Central memory CD8-positive, alpha-beta T cell (primary cell): ENCODE data around the gene ETS1.

Source experiments
- ATAC-seq: fragments of 150-1000 bp; cut with Tn5 transposase; replicated peaks from 2 replicates; pipeline ENCODE4 v1.10.0; 2022; ENCODE audit warnings: mild to moderate bottlenecking, moderate FRiP score, moderate number of reproducible peaks; ENCODE audit not compliant: poor library complexity, severe bottlenecking; ENCODE audit errors: extremely low read depth
- DNase-seq, 2 donors: peaks; one replicate each; pipeline ENCODE4 v3.0.0; 2021; ENCODE audit warnings: low spot score in 2 of 2
- H3K27ac Mint-ChIP-seq: one replicate; pipeline ENCODE4 v1.8.0; 2022; ENCODE audit warnings: low read depth, mild to moderate bottlenecking, moderate library complexity, mixed read lengths
- H3K27me3 Mint-ChIP-seq: one replicate; pipeline ENCODE4 v1.8.0; 2022; ENCODE audit warnings: mixed read lengths
- H3K36me3 Mint-ChIP-seq: one replicate; pipeline ENCODE4 v1.8.0; 2022; ENCODE audit warnings: mild to moderate bottlenecking, moderate library complexity, mixed read lengths; ENCODE audit not compliant: insufficient read depth
- H3K4me1 Mint-ChIP-seq: one replicate; pipeline ENCODE4 v1.8.0; 2022; ENCODE audit warnings: mixed read lengths
- H3K4me3 Mint-ChIP-seq: one replicate; pipeline ENCODE4 v1.8.0; 2022; ENCODE audit warnings: mild to moderate bottlenecking, moderate library complexity, mixed read lengths
- H3K9me3 Mint-ChIP-seq: one replicate; pipeline ENCODE4 v1.8.0; 2022; ENCODE audit warnings: mixed read lengths

Gene ETS1

DNA sequence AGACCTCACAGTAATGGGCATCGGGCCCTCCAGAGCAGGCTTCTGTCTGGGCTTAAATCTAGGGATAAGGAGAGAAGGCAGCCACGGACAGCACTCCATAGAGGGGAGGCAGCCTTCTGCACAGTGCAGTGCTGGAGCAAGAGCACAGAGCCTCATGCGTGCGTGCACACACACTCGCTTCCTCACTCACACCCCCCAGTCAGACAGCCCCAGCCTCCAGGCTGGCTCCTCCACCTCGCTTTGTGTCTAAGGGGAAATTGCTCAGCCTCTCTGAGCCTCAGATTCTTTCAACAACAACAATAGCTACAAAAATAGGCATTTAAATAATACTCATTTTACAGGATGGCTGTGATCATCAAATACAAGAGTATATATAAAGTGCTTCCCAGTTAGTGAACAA, 26.7 kb upstream of the ETS1 start:
- Mint-ChIP-seq H3K4me3 (no peak overlapping the region), H3K27ac (no peak overlapping the region), H3K27me3 (no peaks in the 10 kb centered on the region), H3K4me1 (peaks cover 44% of the 10 kb centered on the region), H3K9me3 (no peaks in the 10 kb centered on the region), H3K36me3 (peaks cover 2% of the 10 kb centered on the region)
- DNase-seq (no peak), ATAC-seq (no peak)

DNA sequence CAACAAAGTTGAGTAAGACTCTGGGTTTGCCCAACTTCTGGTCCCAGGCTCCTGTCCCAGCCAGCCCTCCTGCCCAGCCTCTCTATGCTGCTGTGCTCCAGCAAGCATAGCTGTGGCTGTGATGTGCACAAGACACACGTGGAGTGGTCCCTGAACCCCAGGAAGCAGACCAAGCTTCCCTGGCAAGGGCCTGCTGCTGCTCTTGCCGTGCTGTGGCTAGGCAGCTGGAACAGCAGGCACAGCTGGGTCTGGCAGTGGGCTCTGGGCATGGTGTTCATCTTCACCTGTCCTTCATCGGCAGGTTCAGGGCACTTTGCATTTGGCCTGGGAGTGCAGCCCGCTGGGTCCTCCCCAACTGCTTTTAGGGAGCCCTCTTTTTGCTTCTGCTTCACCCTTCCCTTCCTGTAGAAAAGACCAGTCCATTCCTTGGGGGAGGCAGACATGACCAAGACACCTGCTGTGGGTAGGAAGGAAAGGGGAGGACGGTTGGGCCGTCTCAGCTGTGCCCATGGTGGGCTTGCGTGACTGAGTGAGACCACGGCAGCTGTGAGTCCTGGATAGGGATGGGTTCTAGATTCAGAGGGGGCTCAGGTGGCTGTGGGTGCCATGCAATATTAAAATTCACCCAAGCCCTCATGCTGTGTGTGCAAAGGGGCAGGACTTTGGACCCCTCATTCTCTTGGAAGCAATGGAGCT, 26.1 kb upstream of the ETS1 start:
- H3K27ac Mint-ChIP-seq = no peak overlapping the region
- H3K4me1 Mint-ChIP-seq = peaks cover 43% of the 10 kb centered on the region
- H3K27me3 Mint-ChIP-seq = no peaks in the 10 kb centered on the region
- no peaks in the 10 kb centered on the region for H3K9me3 Mint-ChIP-seq
- no peak for ATAC-seq
- DNase-seq = peak in 1 of 2 donors; percentile 2
- H3K4me3 Mint-ChIP-seq = no peak overlapping the region
- peaks cover 2% of the 10 kb centered on the region for H3K36me3 Mint-ChIP-seq

DNA sequence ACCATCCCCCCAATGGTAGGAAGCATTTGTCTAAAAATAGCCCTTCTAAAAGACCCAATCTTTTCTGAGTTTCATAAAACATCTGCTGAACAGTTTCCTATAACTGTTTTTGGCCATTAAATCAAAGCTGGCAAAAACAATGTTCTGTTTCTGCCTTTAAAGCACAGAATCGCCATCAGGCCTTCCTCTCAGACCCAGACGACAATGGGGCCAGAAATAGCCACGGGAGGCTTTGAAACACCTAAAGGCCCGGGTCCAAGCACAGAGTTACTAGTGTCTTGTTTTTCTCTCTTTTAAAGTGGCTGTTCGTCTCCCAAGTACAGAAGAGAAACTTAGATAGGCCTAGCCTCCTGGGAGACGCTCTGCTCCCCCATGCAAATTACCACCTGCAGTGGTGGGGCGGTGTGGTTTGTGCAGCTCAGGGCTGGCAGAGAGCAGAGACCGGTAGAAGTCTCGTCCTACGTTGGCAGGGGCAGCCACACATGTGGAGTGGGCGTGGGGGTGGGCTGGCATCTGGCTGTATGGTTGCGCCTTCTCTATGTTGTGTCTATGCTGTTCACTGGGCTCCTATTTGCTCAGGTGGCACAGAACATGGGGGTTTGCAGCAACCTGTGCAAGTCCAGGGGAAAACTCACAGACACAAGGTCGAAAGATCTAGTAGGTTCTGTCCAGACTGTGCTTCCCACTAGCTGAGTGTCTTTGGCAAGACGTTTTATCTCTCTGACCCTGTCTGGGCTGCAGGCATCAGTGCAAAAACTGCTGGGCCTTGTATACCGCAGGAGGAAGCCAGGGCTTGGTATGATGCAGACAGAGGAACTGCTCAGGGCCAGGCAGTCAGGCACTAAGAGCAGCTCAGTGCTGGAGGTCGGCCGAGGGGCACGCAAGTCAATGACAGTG, 23.6 kb upstream of the ETS1 start:
- peak overlapping the region; percentile 53 for H3K4me3 Mint-ChIP-seq
- H3K4me1 Mint-ChIP-seq = peaks cover 46% of the 10 kb centered on the region
- peak; percentile 83 for ATAC-seq

DNA sequence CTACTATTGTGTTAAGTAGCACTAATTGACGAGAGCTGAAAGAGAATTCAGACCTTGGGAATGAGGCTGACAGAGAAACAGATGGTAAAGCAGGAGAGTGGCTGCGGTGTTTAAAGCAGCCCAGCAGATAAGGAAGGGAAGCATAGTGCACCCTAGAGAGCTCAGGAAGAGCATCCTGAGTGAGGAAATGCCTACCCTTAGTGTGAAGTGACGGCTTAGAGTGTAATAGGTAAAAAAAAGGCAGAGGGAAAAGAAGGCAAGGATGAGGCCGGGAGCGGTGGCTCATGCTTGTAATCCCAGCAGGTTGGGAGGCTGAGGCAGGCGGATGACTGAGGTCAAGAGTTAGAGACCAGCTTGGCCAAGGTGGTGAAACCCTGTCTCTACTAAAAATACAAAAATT, 22.4 kb upstream of the ETS1 start:
- H3K27me3 Mint-ChIP-seq = no peaks in the 10 kb centered on the region
- H3K36me3 Mint-ChIP-seq = peaks cover 2% of the 10 kb centered on the region
- DNase-seq = peak in 1 of 2 donors; percentile 0
- peak overlapping the region; percentile 93 for H3K27ac Mint-ChIP-seq
- no peaks in the 10 kb centered on the region for H3K9me3 Mint-ChIP-seq
- ATAC-seq = no peak
- H3K4me1 Mint-ChIP-seq = peaks cover 46% of the 10 kb centered on the region
- H3K4me3 Mint-ChIP-seq = peak overlapping the region; percentile 14

More for the DNA sequence above, 23.6 kb upstream of the ETS1 start:
- DNase-seq = peak; percentile 35 to 53
- Mint-ChIP-seq H3K36me3 (peaks cover 2% of the 10 kb centered on the region), H3K27me3 (no peaks in the 10 kb centered on the region), H3K27ac (peak overlapping the region; percentile 93), H3K9me3 (no peaks in the 10 kb centered on the region)

DNA sequence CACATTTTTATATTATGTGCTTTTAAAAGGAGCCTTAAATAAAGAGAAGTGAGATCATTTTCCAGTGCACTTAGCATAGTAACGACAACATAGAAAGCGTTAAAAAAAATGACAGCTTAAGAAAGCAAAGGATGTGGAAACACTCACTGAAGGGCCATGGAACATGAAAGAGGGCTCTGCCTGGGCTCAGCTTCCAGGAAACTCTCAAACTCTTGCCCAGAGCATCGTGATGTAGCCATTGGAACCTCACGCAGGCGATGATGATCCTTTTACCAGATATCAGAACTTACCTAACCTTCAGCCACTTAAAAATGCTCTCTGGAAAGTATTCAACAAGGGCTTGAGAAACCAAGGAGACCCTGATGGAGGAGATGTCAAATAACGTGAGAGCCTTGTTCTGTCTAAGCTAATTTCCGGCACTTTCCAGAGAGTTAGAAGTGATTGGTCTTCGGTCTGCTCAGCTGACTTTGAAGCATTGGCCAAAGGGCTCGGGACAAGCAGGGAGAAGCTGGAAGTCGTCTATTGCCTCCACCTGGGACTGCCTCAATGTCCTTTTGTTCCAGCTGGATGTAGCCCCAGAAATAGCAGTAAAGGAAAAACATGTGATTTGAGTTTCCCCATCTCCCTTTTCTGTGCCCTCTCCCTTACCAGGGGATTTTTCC, 21.5 kb upstream of the ETS1 start:
- peaks cover 44% of the 10 kb centered on the region for H3K4me1 Mint-ChIP-seq
- no peaks in the 10 kb centered on the region for H3K27me3 Mint-ChIP-seq
- no peak overlapping the region for H3K27ac Mint-ChIP-seq
- DNase-seq (no peak), ATAC-seq (no peak)
- peaks cover 2% of the 10 kb centered on the region for H3K36me3 Mint-ChIP-seq
- no peaks in the 10 kb centered on the region for H3K9me3 Mint-ChIP-seq
- H3K4me3 Mint-ChIP-seq = no peak overlapping the region

DNA sequence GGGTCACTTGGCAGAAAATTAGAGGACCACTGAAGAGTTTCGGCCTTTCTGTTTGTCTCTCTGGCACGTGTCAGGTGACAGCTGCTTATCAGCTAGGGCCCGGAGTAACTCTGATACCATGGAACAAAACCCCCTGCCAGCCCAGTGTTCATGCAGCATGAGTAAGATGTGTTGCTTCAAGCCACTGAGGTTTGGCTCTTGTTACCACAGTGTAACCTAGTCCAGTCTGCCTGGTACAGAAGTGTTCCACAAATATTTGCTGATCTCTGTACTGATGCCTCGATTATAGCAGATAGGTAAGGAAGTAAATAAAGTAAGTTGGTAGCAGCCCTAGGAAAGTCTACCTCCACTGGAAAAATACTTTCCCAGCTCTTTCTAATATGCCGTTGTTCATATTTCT, 20.5 kb upstream of the ETS1 start:
- Mint-ChIP-seq H3K9me3 (no peaks in the 10 kb centered on the region), H3K27ac (no peak overlapping the region), H3K27me3 (no peaks in the 10 kb centered on the region), H3K4me3 (no peak overlapping the region), H3K36me3 (peaks cover 2% of the 10 kb centered on the region), H3K4me1 (peaks cover 52% of the 10 kb centered on the region)
- ATAC-seq (no peak), DNase-seq (no peak)

DNA sequence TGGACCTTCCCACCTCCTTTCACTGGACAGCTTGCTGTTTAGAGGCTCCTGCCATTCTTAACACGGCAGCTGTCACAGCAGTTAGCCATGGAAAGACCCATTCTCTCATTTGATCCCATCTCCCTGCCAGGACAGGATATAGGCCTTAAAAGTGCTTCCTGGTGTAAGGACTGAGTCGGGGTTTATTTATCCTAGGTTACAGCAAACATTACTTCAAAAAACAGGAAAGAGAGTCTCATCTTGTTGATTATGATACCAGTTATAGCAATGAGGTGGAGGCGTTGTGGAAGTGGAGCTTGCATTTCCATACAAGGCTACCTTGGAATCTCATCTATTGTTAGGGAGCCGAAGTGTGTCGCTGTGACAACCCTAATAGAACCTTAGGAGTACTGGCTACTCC, 17.4 kb upstream of the ETS1 start:
- Mint-ChIP-seq H3K27me3 (no peaks in the 10 kb centered on the region), H3K36me3 (peaks cover 1% of the 10 kb centered on the region), H3K4me3 (no peak overlapping the region), H3K4me1 (peaks cover 32% of the 10 kb centered on the region), H3K9me3 (no peaks in the 10 kb centered on the region), H3K27ac (no peak overlapping the region)
- DNase-seq = no peak
- ATAC-seq = no peak

DNA sequence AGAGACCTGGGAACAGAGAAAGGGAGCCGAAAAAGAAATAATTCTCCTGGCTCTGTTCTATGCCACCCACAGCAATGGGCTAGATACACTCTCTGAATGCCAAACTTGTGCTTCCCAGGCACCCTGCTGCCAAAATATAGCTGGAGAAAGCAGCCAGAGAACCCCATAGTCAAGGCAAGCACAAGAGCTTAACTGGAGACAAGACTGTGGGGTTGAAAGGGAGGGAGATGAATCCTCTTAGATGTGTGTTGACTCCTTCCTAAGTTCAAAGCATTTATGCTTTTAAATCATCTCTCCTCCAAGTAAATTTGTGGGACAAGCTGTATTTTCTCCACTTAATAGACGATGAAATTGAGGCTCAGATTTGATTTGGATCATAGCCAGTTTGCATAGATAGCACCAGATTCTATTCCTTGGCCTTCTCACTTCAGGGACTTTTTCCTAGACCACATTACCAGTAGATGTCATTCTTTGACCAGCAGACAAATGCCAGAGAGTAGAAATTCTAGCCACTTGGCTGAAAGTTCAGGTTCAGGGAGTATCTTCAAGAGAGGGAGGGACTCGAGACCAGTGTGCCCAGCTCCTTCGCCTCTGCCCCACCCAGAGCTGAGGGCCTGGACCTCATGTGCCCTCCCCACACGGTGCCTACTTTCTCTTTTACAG, 16.5 kb upstream of the ETS1 start:
- H3K27ac Mint-ChIP-seq = no peak overlapping the region
- no peak for ATAC-seq
- H3K27me3 Mint-ChIP-seq = no peaks in the 10 kb centered on the region

DNA sequence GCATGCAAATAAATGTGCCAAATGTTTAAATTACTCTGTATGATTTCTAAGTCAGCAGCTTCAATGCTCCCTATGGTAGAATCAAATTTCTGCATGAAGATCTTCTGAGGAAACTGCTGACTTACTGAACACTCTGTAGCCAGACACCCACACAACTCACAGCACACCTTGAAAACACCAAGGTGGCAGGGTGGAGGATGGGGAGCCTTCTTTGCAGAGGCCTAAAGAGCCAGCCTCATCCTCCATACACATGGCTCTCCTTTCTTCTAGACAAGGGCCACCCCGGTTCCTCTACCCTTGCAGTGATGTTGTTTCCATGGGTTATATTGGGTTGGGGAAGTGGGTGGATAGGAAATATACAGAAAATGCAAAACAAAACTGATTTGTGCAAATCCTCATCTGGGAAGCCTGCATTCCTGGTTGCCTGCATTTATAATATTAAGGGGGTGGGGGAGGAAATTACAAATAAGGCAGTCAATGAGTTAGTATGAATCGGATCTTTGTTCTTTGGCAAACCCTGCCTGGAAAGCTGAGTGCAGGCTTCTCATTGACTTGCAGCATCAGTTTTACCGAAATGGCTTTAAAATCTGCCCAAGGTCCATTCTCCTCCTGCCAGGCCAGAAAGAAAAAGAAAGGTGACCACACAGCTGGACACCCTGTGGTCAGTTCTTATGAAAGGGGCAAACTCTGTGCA, 15.8 kb upstream of the ETS1 start:
- ATAC-seq (no peak), DNase-seq (no peak)
- no peaks in the 10 kb centered on the region for H3K27me3 Mint-ChIP-seq
- H3K4me3 Mint-ChIP-seq = no peak overlapping the region
- no peaks in the 10 kb centered on the region for H3K9me3 Mint-ChIP-seq
- no peaks in the 10 kb centered on the region for H3K36me3 Mint-ChIP-seq
- H3K4me1 Mint-ChIP-seq = peaks cover 24% of the 10 kb centered on the region
- H3K27ac Mint-ChIP-seq = no peak overlapping the region

More for the DNA sequence above, 16.5 kb upstream of the ETS1 start:
- Mint-ChIP-seq H3K4me3 (no peak overlapping the region), H3K4me1 (peaks cover 25% of the 10 kb centered on the region), H3K9me3 (no peaks in the 10 kb centered on the region), H3K36me3 (no peaks in the 10 kb centered on the region)
- DNase-seq = no peak

DNA sequence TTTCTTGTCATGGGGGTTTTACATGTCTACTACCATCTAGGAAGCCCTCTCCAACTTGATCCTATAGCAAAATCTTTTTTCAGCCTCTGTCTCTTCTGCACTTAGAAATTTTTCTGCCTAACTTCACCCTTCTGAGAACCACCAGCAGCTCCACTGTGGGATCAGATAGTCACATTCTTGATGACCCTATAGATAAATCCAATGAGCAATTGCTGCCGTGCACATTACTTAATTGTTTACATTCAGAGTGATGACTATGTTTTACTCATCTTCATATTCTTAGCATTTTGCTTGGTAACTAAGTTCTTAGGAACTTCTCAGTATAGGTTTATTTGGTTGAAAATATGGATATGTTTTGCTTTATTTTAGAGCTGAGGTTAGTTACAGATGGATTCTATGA, 12.4 kb upstream of the ETS1 start:
- DNase-seq (no peak), ATAC-seq (no peak)
- no peaks in the 10 kb centered on the region for H3K9me3 Mint-ChIP-seq
- H3K4me1 Mint-ChIP-seq = peaks cover 18% of the 10 kb centered on the region
- no peaks in the 10 kb centered on the region for H3K36me3 Mint-ChIP-seq
- no peak overlapping the region for H3K4me3 Mint-ChIP-seq
- H3K27ac Mint-ChIP-seq = no peak overlapping the region
- no peaks in the 10 kb centered on the region for H3K27me3 Mint-ChIP-seq

DNA sequence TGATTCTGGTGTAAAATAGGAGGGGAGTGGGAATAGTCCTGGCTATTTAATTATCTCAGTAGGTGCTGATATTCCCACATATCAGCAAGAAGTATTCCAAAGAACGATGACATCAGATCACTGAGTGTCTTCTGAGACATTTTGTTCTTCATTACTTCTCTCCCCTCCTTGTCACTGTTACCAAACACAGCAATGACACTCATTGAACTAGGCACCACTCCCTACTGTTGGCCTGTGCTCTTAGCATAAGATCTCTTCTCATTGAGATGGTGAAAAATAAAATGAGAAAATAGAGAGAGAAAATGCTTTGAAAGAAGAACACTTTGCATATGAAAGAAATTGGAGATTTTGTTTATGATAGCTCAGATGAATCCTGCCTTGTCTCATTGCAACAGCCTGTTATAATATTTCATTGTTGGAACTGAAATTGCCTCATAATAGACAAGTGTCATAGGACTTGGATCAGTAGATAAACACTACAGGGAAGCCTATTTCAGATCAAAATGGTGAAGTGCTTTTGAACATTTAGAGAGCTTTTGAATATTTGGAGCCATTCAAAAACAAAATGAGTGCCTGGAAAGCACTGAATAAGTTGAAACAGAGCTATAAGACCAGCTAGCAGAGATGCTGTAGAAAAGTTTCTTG, 11.3 kb upstream of the ETS1 start:
- no peaks in the 10 kb centered on the region for H3K27me3 Mint-ChIP-seq
- ATAC-seq (no peak), DNase-seq (no peak)
- H3K4me3 Mint-ChIP-seq = no peak overlapping the region
- H3K9me3 Mint-ChIP-seq = no peaks in the 10 kb centered on the region
- H3K36me3 Mint-ChIP-seq = no peaks in the 10 kb centered on the region
- peaks cover 10% of the 10 kb centered on the region for H3K4me1 Mint-ChIP-seq
- H3K27ac Mint-ChIP-seq = no peak overlapping the region
